A549 treated with AZD2906 at 1 μM for 4 hours (cell line): ENCODE data around the gene UBQLN1. TPM values are rescaled to one million over a fixed set of nuclear protein-coding genes. Genes with fewer than 3 reads are reported as not detected.

Experiments
- total RNA-seq: library from RNA; stranded (reverse); fragments of 200-300 nt; extraction: Qiagen RNA extraction; gene quantifications from 5 replicates; pipeline ENCODE4 v1.2.3, GENCODE V29; 2022

The UBQLN1 gene
- total RNA-seq, result 99.5 to 121 TPM (median 105 TPM) in 5 replicates

DNA sequence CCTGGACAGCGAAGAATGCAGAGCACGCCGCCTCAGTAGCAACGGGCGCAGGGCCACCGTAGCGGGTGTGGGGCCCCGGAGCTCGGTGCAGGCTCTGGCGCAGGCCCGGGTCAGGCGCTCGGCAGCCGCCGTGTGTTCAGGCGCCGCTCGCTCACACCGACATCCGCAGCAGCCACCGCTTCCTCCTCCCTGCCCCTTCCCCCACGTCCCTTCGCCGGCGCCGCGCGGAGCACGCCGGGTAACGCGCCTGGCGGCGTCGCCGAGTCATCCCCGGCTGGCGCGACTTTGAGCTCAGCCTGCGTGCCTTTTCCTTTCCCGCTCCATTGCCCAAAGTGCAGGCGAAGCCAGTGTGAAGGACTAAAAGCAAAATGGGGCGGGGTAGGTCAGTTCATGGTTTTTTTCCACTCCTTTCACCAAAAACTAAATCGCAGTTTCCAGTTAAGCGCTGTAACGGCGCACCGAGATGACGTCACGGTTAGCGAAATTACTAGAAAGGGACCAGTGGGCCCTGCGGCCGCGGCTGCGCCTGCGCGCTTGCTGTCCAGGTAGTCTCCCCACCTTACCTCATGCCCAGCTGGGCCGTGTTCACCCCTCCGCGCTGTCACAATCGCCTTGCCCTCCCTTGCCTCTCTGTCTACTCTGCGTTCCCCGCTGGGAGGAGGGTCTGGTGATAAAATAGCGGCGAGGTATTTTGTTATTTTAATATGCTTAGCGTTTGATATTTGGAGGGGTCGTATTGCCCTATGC lies at the start of gene UBQLN1:
Gene UBQLN1 (minus strand): TSS at position 191 of the 747 bp plus-strand sequence. CDS start 279 bp downstream, outside the sequence.

DNA sequence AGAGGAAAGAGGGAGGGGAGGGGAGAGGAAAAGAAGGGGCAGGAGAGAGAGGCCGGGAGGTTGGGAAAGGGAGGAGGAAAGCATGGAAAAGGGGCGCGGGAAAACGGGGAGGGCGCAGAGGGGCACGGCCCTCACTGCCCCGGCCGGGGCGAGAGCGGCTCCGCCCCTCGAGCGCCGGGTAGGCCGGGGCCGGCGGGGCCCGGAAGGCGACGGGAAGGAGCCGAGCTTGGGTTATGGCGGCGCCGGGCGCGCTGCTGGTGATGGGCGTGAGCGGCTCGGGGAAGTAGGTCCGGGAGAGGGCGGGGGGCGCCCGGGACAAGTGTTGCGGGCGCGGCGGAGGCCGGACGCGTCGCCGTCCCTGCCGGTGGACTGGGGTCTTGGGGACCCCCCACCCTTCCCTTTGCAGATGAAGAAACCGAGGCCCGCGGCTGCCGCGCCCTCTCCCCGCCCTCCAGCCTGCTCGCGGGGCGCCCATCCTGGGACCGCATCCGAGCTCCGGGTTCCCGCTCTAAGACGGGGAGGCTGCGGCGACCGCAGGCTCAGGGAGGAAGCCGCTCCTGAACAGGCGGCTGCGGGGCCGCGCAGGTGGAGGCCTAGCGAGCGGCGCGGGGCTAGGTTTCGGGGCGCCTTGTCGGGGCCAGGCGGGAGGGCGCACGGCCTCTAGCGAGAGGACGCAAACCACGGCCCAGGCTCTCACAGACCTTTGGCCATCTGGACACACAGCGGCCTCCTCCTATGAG lies 84.6 kb downstream of the UBQLN1 start, which contains the start of gene IDNK:
Gene IDNK (plus strand): TSS at position 205 of the 740 bp plus-strand sequence. CDS start 29 bp downstream, at position 234.

Other genes with a start within 250 kb of the UBQLN1 start
- gene FRMD3, start 169.6 kb downstream of the UBQLN1 start, total RNA-seq, result 4.8 to 5.8 TPM (median 5.4 TPM) in 5 replicates
- gene IDNK, start 84.8 kb downstream of the UBQLN1 start, total RNA-seq, result 6.2 to 8.1 TPM (median 6.6 TPM) in 5 replicates
- 4.0 to 5.0 TPM (median 4.2 TPM) in 5 replicates for gene GKAP1, start 109.8 kb upstream of the UBQLN1 start, total RNA-seq
- gene KIF27, start 213.5 kb upstream of the UBQLN1 start, total RNA-seq, result 0.67 to 1.6 TPM (median 1.1 TPM) in 5 replicates